ENCODE measurements around the gene ARMC9.
"Not testable (repeated sequence)": the region's sequence is repeated elsewhere in the genome, so short reads cannot be mapped to it uniquely, and the experiment has no call there.

The ARMC9 gene, protein sequence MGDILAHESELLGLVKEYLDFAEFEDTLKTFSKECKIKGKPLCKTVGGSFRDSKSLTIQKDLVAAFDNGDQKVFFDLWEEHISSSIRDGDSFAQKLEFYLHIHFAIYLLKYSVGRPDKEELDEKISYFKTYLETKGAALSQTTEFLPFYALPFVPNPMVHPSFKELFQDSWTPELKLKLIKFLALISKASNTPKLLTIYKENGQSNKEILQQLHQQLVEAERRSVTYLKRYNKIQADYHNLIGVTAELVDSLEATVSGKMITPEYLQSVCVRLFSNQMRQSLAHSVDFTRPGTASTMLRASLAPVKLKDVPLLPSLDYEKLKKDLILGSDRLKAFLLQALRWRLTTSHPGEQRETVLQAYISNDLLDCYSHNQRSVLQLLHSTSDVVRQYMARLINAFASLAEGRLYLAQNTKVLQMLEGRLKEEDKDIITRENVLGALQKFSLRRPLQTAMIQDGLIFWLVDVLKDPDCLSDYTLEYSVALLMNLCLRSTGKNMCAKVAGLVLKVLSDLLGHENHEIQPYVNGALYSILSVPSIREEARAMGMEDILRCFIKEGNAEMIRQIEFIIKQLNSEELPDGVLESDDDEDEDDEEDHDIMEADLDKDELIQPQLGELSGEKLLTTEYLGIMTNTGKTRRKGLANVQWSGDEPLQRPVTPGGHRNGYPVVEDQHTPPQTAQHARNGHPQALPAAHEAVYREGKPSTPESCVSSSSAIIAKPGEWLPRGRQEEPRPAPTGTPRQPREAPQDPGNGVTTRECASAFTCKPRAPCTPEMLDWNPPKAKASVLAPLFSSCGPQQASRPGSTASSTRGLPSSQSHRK

GRCh38 chr2:231198291-231199173, at the start of gene ARMC9:
TSS of gene ARMC9 (plus strand) at chr2:231198631. CDS start at chr2:231206239, 7,608 bp downstream.
- peak; percentile 71 for DNase-seq

DNA sequence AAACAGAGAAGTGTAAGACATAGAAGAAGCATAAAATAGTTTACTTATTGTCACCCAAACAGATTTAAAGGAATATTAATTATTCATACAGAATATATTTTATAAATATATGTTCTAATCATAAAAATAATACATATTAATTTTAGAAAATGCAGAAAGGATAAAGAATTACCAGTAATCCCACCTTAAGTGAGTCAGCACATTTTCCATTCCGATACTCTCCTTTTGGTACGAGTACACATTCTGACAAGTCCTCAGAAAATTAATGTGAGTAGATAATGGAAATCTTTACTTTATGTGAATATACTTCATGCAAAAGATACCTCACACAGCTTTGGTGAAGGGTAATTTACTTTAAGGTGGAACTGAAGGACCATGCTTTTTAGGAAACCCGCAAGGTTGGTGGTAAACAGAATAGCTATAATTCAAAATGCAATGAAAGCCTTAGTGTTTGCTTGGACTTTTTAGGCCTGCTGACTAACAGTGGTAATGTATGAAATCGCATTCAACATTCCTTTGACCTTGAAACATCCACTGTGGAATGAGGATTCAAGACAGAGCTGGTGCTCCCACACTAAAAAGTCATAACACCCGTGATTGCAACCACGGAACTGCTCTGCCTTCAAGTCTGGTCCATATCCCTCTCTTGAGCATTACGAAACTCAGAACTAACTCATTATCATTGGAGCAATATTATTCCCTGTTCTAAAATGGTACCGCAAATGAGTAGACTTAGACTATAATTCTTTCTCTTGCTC, 45.5 kb upstream of the ARMC9 start:
- no peak for DNase-seq

DNA sequence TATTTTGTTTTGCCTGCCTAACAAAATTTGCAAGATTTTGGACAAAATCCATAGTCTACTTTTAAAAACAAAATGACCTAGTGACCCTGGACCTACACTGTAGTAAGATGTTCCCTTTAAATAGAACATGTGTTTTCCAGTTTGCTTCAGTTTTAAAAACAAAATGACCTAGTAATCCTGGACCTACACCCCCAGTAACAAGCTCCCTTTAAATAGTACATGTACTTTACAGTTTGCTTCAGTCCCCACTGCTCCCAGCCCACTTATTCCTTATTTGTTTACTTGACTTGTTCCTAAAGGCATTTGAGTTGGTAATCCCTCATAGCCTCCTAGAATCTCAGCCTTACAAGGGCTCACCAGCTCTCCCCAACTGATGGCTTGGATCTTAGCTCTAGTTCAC, 39.1 kb upstream of the ARMC9 start:
- no peak for DNase-seq

GRCh38 chr2:231160701-231161100, 37.7 kb upstream of the ARMC9 start:
- DNase-seq = no peak

DNA sequence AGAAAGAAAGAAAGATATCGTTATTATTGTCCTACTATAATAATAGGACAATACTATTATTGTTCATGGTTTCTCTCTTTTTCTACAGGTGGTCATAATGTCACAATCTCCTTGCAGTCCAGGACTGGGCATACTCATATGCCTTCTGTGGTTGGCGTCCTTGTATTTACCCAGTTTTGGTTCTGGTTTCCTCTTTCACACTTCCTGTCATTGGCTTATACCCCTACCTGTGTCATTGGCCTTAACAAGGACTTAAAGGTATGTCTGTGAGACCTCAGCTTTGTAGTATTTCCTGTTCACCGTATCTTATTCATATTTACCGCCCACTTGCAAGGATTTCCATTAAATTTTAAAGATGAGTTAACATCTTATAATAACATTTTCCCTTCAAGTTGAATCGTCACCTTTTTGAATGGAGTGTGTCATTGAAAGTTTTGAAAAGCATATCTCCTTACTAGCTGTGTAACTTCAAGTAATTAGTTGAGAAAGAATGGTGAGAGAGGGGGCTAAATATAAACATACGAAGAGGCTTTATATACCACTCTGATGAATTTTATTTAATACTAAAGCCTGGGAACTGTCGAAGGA, 37.1 kb upstream of the ARMC9 start:
- no peak for DNase-seq

GRCh38 chr2:231161877-231162329, 36.5 kb upstream of the ARMC9 start:
- no peak for DNase-seq

DNA sequence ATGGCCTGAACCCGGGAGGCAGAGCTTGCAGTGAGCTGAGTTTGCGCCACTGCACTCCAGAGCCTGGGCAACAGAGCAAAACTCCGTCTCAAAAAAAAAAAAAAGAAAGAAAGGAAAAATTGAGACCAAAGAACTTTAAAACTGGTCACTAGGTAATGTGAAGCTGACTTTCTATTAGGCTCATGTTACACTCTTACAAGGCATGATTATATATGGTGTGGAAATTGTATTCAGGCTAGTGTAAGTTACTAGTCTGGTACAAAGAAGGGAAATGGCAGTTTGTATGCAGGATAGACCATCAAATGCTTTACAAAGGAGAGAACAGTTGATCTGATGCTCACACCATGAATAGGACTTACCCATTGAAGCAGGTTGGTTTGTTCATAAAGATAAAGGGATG, 35.4 kb upstream of the ARMC9 start:
- no peak for DNase-seq

GRCh38 chr2:231163414-231164095, 34.9 kb upstream of the ARMC9 start:
- no peak for DNase-seq

GRCh38 chr2:231167745-231168459, 30.5 kb upstream of the ARMC9 start:
- DNase-seq = no peak

- no peak for DNase-seq
Measured at GRCh38 chr2:231168460-231169139, 29.8 kb upstream of the ARMC9 start.

DNA sequence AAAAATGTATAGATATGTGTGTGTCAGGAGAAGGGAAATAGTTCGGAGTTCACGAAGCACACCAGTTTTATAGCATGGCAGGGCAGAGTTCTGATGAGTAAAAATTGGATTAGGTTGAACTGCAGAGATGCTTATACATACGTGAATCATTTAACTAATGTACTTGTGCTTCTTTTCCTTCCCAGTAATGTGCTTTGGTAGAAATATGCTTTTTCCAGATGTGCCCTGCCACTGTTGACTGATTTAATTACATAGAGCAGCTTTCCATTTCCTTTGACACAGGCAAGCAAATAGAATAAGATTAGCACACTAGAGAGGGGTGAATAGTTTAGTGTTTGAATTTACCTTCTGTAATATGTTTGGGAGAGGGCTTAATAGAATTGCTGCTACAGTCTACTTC, 28.9 kb upstream of the ARMC9 start:
- DNase-seq = no peak

DNA sequence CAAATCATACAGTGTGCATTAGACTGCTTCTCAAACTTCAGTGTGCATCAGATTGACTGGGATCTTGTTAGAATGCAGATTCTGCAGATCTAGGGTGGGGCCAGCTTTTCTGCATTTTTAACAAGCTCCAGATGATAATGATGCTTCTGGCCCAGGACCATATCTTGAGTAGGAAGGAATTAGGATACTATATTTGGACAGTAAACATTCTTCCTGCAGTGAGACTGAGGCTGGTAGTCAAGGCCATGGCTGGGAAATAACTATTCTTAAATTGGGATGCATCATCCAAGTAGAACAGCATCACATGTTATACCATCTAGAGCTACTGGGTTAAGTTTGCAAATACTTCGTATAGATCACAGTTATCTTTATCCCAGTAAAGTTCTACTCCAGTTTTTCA, 28.4 kb upstream of the ARMC9 start:
- no peak for DNase-seq

- DNase-seq = no peak
Measured at GRCh38 chr2:231172025-231172424, 26.4 kb upstream of the ARMC9 start.

- DNase-seq = peak; percentile 40
Measured at GRCh38 chr2:231174211-231174651, 24.2 kb upstream of the ARMC9 start.

DNA sequence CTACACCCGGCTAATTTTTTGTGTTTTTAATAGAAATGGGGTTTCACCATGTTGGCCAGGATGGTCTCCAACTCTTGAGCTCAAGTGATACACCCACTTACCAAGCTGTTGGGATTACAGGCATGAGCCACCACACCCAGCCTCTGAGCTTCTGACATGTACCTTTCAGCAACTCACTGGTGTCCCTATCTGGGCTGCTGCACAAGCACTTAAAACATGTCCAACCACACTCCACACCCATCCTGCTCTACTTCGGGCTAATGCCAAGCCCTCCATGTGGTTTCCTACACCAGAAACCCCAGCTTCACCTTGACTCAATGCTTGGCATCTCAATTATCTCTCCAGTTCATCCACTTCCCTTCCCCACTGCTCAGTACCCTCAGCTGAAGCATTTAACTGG, 22.4 kb upstream of the ARMC9 start:
- DNase-seq = peak; percentile 66

GRCh38 chr2:231177156-231178025, 21.0 kb upstream of the ARMC9 start:
- no peak for DNase-seq

DNA sequence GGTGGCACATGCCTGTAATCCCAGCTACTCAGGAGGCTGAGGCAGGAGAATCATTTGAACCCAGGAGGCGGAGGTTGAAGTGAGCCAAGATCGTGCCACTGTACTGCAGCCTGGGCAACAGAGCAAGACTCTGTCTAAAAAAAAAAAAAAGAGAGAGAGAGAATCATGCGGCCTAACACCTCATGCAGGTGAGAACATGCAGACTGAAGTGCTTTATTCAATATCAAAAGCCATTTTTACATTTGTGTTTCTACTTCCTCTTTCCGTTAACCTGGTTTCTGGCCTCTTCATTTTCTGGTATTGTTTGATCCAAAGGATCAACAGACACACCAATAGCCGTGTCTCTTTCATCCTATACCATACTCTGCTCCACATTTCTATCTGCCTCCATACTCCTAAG, 19.6 kb upstream of the ARMC9 start:
- DNase-seq = not testable (repeated sequence)

DNA sequence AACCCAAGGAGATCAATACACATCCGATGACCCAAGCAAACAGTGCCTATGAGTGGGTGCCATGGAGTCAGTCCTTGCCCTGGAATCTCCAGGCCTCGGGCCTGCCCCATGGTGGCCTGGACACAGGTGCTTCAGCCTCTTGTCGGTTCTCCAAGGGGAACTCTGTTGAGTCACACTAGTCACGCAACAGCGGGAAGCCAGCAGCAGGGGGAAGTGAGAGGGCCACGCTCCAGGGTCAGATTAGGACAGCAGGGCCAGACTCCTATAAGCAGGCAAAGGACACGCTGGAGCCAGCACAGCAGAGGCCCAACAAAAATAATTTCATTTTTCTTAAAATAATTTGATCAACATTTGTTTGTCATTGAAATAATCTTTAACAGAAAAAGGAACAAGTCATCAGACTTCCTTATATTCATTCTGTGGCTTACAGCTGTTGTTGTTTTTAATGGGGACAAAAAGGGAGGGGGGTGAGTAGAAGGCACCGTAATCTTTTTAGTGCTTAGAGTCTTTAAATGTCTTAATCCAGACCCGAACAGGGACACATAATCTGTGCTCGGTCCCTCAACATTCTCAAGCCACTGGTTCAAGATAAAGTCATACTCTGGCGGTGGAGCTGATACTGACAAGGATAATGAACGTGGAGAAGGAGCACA, 16.4 kb upstream of the ARMC9 start:
- DNase-seq = peak; percentile 49

Data from hematopoietic multipotent progenitor cell treated with erythropoietin and hydrocortisone succinate and interleukin-3 and kit ligand, for 6 days (in vitro differentiated cells).